ENCODE data around the gene ADAMTSL5.
"Not testable (repeated sequence)": the region's sequence is repeated elsewhere in the genome, so short reads cannot be mapped to it uniquely, and the experiment has no call there.

DNA sequence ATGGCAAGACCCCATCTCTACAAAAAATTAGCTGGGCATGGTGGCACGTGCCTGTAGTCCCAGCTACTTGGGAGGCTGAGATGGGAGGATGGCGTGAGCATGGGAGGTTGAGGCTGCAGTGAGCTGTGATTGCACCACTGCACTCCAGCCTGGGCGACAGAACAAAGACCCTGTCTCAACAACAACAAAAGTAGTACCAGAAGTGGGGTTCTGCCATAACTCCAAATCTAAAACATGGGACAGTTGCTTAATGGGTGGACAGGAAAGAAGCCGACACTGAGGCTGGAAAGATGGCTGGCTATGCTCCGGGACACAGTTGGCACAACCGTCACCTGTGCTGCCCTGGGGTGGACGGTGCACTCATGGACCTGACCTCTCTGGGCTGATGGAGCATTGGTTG is 22.9 kb upstream of the ADAMTSL5 start:
- not testable (repeated sequence) for TF ChIP-seq POLR2A (IDR thresholded peaks at IDR 0.05)
- TF ChIP-seq, protein P1, sequence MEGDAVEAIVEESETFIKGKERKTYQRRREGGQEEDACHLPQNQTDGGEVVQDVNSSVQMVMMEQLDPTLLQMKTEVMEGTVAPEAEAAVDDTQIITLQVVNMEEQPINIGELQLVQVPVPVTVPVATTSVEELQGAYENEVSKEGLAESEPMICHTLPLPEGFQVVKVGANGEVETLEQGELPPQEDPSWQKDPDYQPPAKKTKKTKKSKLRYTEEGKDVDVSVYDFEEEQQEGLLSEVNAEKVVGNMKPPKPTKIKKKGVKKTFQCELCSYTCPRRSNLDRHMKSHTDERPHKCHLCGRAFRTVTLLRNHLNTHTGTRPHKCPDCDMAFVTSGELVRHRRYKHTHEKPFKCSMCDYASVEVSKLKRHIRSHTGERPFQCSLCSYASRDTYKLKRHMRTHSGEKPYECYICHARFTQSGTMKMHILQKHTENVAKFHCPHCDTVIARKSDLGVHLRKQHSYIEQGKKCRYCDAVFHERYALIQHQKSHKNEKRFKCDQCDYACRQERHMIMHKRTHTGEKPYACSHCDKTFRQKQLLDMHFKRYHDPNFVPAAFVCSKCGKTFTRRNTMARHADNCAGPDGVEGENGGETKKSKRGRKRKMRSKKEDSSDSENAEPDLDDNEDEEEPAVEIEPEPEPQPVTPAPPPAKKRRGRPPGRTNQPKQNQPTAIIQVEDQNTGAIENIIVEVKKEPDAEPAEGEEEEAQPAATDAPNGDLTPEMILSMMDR (IDR thresholded peaks at IDR 0.05): not testable (repeated sequence)
